ENCODE data around the gene MESD. TPM values are rescaled to one million over a fixed set of nuclear protein-coding genes. Genes with fewer than 3 reads are reported as not detected.

Gene MESD
- total RNA-seq, 4 donors from 2014 or later, result 5.5 to 7.9 (median 6.6) TPM

DNA sequence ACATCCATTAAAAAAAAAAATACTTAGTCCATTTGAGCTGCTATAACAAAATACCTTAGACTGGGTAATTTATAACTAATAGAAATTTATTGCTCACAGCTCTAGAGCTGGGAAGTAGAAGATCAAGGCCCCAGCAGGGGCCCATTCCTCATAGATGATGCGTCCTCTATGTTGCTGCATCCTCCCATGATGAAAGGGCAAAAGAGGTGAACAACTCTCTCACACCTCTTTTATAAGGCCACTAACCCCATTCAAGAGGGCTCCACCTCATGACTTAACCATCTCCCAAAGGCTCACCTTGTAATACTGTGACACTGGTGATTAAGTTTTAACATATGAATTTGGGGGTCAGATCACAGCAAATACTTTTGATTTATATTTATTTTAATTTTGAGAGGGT is 8.1 kb upstream of the MESD start:
- ATAC-seq, result no peak
- in situ Hi-C loops (cut with MboI; ENCODE audit: low sequenced_read_pairs in 4 of 4), result loop anchor here in 3 of 4 donors (10.0 to 25.0 kb wide), 3 partner anchors 107 to 267 kb away; no protein-coding TSS in a partner anchor
- H3K27ac ChIP-seq, result no peak overlapping the region

GRCh38 chr15:80996247-80996646 is 6.6 kb upstream of the MESD start:
- H3K9me3 ChIP-seq, result no peaks in the 10 kb centered on the region
- no peak overlapping the region for H3K27ac ChIP-seq
- no peaks in the 10 kb centered on the region for H3K36me3 ChIP-seq
- DNase-seq, result no peak
- in situ Hi-C loops (cut with MboI; ENCODE audit: low sequenced_read_pairs in 4 of 4), result loop anchor here in 3 of 4 donors (10.0 to 25.0 kb wide), 3 partner anchors 109 to 269 kb away; no protein-coding TSS in a partner anchor
- TF ChIP-seq, protein P1, sequence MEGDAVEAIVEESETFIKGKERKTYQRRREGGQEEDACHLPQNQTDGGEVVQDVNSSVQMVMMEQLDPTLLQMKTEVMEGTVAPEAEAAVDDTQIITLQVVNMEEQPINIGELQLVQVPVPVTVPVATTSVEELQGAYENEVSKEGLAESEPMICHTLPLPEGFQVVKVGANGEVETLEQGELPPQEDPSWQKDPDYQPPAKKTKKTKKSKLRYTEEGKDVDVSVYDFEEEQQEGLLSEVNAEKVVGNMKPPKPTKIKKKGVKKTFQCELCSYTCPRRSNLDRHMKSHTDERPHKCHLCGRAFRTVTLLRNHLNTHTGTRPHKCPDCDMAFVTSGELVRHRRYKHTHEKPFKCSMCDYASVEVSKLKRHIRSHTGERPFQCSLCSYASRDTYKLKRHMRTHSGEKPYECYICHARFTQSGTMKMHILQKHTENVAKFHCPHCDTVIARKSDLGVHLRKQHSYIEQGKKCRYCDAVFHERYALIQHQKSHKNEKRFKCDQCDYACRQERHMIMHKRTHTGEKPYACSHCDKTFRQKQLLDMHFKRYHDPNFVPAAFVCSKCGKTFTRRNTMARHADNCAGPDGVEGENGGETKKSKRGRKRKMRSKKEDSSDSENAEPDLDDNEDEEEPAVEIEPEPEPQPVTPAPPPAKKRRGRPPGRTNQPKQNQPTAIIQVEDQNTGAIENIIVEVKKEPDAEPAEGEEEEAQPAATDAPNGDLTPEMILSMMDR (IDR thresholded peaks at IDR 0.05 in 4 of 5, conservative IDR thresholded peaks at IDR 0.05 in 1 of 5), result peak in 3 of 5 experiments; percentile 8 to 43 (median 16)
- no peak for TF ChIP-seq POLR2A (IDR thresholded peaks at IDR 0.05)
- no peak for ATAC-seq
- H3K27me3 ChIP-seq, result peaks cover 4 to 13% (median 5%) of the 10 kb centered on the region in 3 donors
- H3K4me3 ChIP-seq, result no peak overlapping the region
- intact Hi-C loops (cut with DNase I; ENCODE audit: low total_unique reads), result loop anchor here (5.0 kb wide), 1 partner anchor 111 kb away; no protein-coding TSS in a partner anchor
- peaks cover under 1 to 8% of the 10 kb centered on the region in 2 donors for H3K4me1 ChIP-seq

More for the DNA sequence above, 8.1 kb upstream of the MESD start:
- Histone ChIP-seq H3K36me3 (no peaks in the 10 kb centered on the region), H3K4me3 (no peak overlapping the region), H3K4me1 (no peaks in the 10 kb centered on the region), H3K27me3 (peaks cover 5 to 18% (median 12%) of the 10 kb centered on the region in 3 donors), H3K9me3 (no peaks in the 10 kb centered on the region)
- DNase-seq, result no peak
- intact Hi-C loops (cut with DNase I; ENCODE audit: low total_unique reads), result loop anchor here (5.0 kb wide), 1 partner anchor 110 kb away; no protein-coding TSS in a partner anchor
- TF ChIP-seq, protein P1 (IDR thresholded peaks at IDR 0.05 in 4 of 5, conservative IDR thresholded peaks at IDR 0.05 in 1 of 5), result no peak
- no peak for TF ChIP-seq POLR2A (IDR thresholded peaks at IDR 0.05)

- Histone ChIP-seq H3K27me3 (no peaks in the 10 kb centered on the region), H3K4me3 (no peak overlapping the region), H3K4me1 (peaks cover 26 to 37% of the 10 kb centered on the region in 2 donors), H3K27ac (peak overlapping the region in 3 of 4 donors; percentile 30 to 87 (median 49)), H3K9me3 (no peaks in the 10 kb centered on the region), H3K36me3 (no peaks in the 10 kb centered on the region)
- ATAC-seq, result no peak
- DNase-seq, result no peak
- in situ Hi-C loops (cut with MboI; ENCODE audit: low sequenced_read_pairs in 4 of 4), result loop anchor here in 3 of 4 donors (10.0 to 25.0 kb wide), 3 partner anchors 112 to 272 kb away; no protein-coding TSS in a partner anchor
- intact Hi-C loops (cut with DNase I; ENCODE audit: low total_unique reads), result no loop called here
- TF ChIP-seq, protein P1 (IDR thresholded peaks at IDR 0.05 in 4 of 5, conservative IDR thresholded peaks at IDR 0.05 in 1 of 5), result no peak
- no peak for TF ChIP-seq POLR2A (IDR thresholded peaks at IDR 0.05)
Measured at GRCh38 chr15:80992441-80992840, 2.8 kb upstream of the MESD start.

GRCh38 chr15:80992006-80992405 is 2.4 kb upstream of the MESD start:
- in situ Hi-C loops (cut with MboI; ENCODE audit: low sequenced_read_pairs in 4 of 4), result loop anchor here in 3 of 4 donors (10.0 to 25.0 kb wide), 3 partner anchors 113 to 273 kb away; no protein-coding TSS in a partner anchor
- Histone ChIP-seq H3K9me3 (no peaks in the 10 kb centered on the region), H3K4me3 (no peak overlapping the region), H3K4me1 (peaks cover 26 to 37% of the 10 kb centered on the region in 2 donors), H3K27ac (peak overlapping the region; percentile 30 to 87 (median 68)), H3K36me3 (no peaks in the 10 kb centered on the region), H3K27me3 (no peaks in the 10 kb centered on the region)
- TF ChIP-seq POLR2A (IDR thresholded peaks at IDR 0.05), result no peak
- TF ChIP-seq, protein P1 (IDR thresholded peaks at IDR 0.05 in 4 of 5, conservative IDR thresholded peaks at IDR 0.05 in 1 of 5), result no peak
- no peak for ATAC-seq
- no peak for DNase-seq
- intact Hi-C loops (cut with DNase I; ENCODE audit: low total_unique reads), result no loop called here

Measured in gastrocnemius medialis (tissue), 4 donors.